ENCODE data around the gene LITAF.

The LITAF gene

DNA sequence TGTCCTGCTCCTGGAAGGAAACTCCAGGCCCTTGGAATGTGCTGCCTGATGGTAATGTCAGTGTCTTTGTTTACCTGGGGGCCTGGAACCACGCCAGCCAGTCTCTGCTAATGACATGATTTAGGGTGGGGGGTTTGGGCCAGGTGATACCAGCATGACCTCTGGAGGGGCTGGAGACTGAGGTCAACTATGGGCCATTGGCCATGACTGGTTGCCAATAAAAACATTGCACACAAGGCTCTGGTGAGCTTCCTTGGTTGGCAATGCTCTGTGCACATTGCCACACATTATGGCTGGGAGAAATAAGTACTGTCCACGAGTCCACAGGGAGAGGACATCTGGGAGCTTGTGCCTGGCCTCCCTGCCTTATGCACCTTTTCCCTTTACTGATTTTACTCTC, 52.5 kb downstream of the LITAF start:
- Histone ChIP-seq H3K79me2 (ENCODE audit: insufficient read depth, low read length) (no peaks in the 10 kb centered on the region), H3K9ac (ENCODE audit: low read depth, low read length, poor library complexity, severe bottlenecking) (no peak overlapping the region), H3K4me1 (ENCODE audit: insufficient read depth, low read length, poor library complexity, severe bottlenecking) (no peaks in the 10 kb centered on the region), H4K20me1 (ENCODE audit: insufficient read depth, low read length, poor library complexity, severe bottlenecking) (no peaks in the 10 kb centered on the region), H3K4me2 (ENCODE audit: low read depth, low read length, poor library complexity, severe bottlenecking) (no peak overlapping the region), H2AFZ (ENCODE audit: low read length) (no peak overlapping the region), H3K9me2 (replicated peaks; ENCODE audit: low read depth, low read length) (no peaks in the 10 kb centered on the region), H3K9me3 (ENCODE audit: insufficient read depth, low read depth, low read length) (no peaks in the 10 kb centered on the region), H3K27me3 (ENCODE audit: insufficient read depth, low read length, poor library complexity, severe bottlenecking) (no peaks in the 10 kb centered on the region), H3K36me3 (ENCODE audit: insufficient read depth, low read length) (no peaks in the 10 kb centered on the region), H3K4me3 (ENCODE audit: low read length, poor library complexity, severe bottlenecking) (no peak overlapping the region), H3F3A (ENCODE audit: low read depth) (no peaks in the 10 kb centered on the region)
- no peak for TF ChIP-seq EZH2phosphoT487 (IDR thresholded peaks at IDR 0.05; ENCODE audit: borderline replicate concordance)
- TF ChIP-seq, protein P1, sequence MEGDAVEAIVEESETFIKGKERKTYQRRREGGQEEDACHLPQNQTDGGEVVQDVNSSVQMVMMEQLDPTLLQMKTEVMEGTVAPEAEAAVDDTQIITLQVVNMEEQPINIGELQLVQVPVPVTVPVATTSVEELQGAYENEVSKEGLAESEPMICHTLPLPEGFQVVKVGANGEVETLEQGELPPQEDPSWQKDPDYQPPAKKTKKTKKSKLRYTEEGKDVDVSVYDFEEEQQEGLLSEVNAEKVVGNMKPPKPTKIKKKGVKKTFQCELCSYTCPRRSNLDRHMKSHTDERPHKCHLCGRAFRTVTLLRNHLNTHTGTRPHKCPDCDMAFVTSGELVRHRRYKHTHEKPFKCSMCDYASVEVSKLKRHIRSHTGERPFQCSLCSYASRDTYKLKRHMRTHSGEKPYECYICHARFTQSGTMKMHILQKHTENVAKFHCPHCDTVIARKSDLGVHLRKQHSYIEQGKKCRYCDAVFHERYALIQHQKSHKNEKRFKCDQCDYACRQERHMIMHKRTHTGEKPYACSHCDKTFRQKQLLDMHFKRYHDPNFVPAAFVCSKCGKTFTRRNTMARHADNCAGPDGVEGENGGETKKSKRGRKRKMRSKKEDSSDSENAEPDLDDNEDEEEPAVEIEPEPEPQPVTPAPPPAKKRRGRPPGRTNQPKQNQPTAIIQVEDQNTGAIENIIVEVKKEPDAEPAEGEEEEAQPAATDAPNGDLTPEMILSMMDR (conservative IDR thresholded peaks at IDR 0.05; ENCODE audit: low read length), result no peak

DNA sequence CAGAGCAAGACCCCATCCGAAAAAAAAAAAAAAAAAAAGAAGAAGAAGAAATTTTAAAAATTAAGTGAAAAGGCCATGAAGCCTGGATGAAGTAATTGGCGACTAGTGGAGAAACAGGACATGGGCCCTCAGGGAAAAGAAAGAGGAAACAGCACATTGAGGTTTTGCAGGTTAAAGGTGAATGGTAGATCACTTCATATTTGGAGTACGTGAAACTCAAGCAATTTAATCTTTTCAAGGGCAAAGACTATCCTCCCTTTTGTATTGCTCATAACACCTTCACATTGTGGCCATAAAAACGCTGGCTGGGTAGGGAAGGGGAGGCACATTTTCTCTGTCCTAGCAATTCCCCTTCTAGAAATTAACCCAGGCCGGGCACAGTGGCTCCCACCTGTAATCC, 53.1 kb downstream of the LITAF start:
- no peaks in the 10 kb centered on the region for H3K9me2 ChIP-seq (replicated peaks; ENCODE audit: low read depth, low read length)
- H3K9ac ChIP-seq (ENCODE audit: low read depth, low read length, poor library complexity, severe bottlenecking), result no peak overlapping the region
- H3K4me2 ChIP-seq (ENCODE audit: low read depth, low read length, poor library complexity, severe bottlenecking), result no peak overlapping the region
- TF ChIP-seq, protein P1 (conservative IDR thresholded peaks at IDR 0.05; ENCODE audit: low read length), result no peak
- TF ChIP-seq EZH2phosphoT487 (IDR thresholded peaks at IDR 0.05; ENCODE audit: borderline replicate concordance), result no peak
- no peaks in the 10 kb centered on the region for H3K36me3 ChIP-seq (ENCODE audit: insufficient read depth, low read length)
- H4K20me1 ChIP-seq (ENCODE audit: insufficient read depth, low read length, poor library complexity, severe bottlenecking), result no peaks in the 10 kb centered on the region
- H3K27me3 ChIP-seq (ENCODE audit: insufficient read depth, low read length, poor library complexity, severe bottlenecking), result no peaks in the 10 kb centered on the region
- H3K4me3 ChIP-seq (ENCODE audit: low read length, poor library complexity, severe bottlenecking), result no peak overlapping the region
- H3K79me2 ChIP-seq (ENCODE audit: insufficient read depth, low read length), result no peaks in the 10 kb centered on the region
- no peak overlapping the region for H2AFZ ChIP-seq (ENCODE audit: low read length)
- no peaks in the 10 kb centered on the region for H3K9me3 ChIP-seq (ENCODE audit: insufficient read depth, low read depth, low read length)
- H3K4me1 ChIP-seq (ENCODE audit: insufficient read depth, low read length, poor library complexity, severe bottlenecking), result no peaks in the 10 kb centered on the region
- no peaks in the 10 kb centered on the region for H3F3A ChIP-seq (ENCODE audit: low read depth)

DNA sequence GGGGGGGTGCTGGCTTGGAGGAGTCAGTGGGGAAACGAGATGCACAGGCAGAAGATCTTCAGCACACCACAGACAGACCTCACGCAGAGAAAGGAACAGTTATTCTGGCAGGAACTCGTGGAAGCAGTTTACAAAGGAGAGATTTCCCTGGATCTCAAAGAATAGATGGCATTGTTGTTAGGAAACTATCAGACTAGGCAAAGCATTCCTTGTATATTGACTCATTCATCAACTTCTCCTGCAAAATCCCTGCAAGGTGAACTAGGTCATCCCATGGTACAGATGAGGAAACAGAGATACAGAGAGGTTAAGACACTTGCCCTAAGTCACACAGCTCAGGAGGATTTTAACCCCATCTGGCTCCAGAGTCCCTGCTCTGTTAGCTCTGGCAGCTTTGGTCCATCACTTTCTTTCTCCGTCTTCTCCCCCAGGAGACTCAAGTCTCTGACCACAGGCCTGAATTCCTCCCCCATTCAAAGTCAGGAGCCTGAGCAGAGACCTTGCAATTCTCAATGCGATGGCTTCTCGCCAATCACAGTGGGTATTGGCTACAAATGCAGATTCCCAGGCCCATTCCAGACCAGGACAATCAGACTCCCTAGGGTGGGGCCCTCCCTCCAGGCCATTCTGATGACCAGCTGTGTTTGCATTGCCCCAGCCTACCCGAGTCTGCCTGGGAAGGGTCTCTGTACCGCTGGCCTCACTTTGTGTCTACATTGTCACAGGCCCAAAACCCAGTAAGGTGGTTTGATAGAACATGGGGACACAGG, 56.4 kb downstream of the LITAF start:
- Histone ChIP-seq H3K27me3 (ENCODE audit: insufficient read depth, low read length, poor library complexity, severe bottlenecking) (no peaks in the 10 kb centered on the region), H3K9me2 (replicated peaks; ENCODE audit: low read depth, low read length) (no peaks in the 10 kb centered on the region), H2AFZ (ENCODE audit: low read length) (no peak overlapping the region), H3K9me3 (ENCODE audit: insufficient read depth, low read depth, low read length) (no peaks in the 10 kb centered on the region), H3K9ac (ENCODE audit: low read depth, low read length, poor library complexity, severe bottlenecking) (no peak overlapping the region), H3K79me2 (ENCODE audit: insufficient read depth, low read length) (no peaks in the 10 kb centered on the region), H3K36me3 (ENCODE audit: insufficient read depth, low read length) (no peaks in the 10 kb centered on the region), H3K4me1 (ENCODE audit: insufficient read depth, low read length, poor library complexity, severe bottlenecking) (no peaks in the 10 kb centered on the region), H4K20me1 (ENCODE audit: insufficient read depth, low read length, poor library complexity, severe bottlenecking) (no peaks in the 10 kb centered on the region), H3K4me2 (ENCODE audit: low read depth, low read length, poor library complexity, severe bottlenecking) (no peak overlapping the region), H3K4me3 (ENCODE audit: low read length, poor library complexity, severe bottlenecking) (no peak overlapping the region), H3F3A (ENCODE audit: low read depth) (no peaks in the 10 kb centered on the region)
- TF ChIP-seq EZH2phosphoT487 (IDR thresholded peaks at IDR 0.05; ENCODE audit: borderline replicate concordance), result no peak
- TF ChIP-seq, protein P1 (conservative IDR thresholded peaks at IDR 0.05; ENCODE audit: low read length), result no peak

All from Loucy (cell line).